Eye (tissue), 1 donor: ENCODE results near the gene NUDT17.

ENCODE experiments used
- DNase-seq: peaks from one replicate; pipeline ENCODE4 v3.0.0-alpha.2; 2015

Gene NUDT17

GRCh38 chr1:145849356-145850160 lies 4.1 kb downstream of the NUDT17 start:
- no peak for DNase-seq

DNA sequence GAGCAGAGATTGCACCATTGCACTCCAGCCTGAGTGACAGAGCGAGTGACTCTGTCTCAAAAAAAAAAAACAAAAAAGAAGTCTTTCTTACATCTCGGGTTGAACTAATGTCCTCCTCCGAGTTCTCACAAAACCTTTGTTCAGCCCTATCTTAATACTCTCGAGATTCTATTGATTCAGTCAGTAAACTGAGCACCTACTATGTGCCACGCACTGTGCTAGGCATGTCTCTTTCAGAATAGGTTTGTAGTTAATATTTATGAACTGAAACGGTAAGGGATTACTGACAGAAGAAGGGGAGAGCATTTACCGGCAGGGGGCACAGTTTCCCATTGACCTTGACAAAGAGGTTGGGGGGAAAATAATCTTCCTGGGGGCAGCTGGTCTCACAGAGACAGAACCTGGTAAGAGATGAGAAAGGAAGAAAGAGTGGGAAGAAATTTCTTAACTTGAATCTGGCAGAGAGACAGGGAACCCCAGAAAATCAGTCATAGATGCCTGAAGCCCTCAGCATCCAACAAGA lies 10.1 kb downstream of the NUDT17 start:
- no peak for DNase-seq

GRCh38 chr1:145857170-145857569 lies 11.7 kb downstream of the NUDT17 start:
- no peak for DNase-seq

DNA sequence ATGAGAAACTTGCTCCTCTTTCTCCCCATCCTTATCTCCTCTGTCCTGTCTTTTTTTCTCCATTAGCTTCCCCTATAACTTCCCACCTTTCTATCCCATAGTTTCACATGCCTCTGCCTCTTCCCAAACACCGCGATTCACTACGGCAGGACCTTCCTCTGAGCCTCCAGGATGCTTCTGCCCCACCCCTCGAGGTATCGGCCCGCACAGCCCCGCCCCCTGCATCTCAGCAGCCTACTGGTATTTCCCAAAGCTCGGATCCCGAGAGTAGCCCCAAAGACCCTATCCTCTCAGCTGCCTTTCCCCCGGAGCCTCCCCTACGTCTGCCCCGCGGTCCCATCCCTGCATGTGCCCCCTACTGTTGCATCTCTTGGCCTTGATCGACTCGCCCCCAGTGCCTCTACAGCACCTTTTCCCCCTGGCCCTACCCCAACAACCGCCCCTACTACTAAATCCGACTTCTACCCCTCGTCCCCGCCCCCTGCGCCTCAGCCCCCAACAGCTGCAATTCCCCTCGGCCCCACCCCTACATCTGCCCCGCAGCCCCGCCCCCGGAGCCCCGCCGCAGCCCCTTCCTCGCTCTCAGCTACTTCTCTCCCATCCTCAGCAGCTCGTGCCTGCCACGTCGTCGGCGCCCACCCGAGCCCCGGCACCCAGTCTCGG lies 12.9 kb downstream of the NUDT17 start:
- no peak for DNase-seq

DNA sequence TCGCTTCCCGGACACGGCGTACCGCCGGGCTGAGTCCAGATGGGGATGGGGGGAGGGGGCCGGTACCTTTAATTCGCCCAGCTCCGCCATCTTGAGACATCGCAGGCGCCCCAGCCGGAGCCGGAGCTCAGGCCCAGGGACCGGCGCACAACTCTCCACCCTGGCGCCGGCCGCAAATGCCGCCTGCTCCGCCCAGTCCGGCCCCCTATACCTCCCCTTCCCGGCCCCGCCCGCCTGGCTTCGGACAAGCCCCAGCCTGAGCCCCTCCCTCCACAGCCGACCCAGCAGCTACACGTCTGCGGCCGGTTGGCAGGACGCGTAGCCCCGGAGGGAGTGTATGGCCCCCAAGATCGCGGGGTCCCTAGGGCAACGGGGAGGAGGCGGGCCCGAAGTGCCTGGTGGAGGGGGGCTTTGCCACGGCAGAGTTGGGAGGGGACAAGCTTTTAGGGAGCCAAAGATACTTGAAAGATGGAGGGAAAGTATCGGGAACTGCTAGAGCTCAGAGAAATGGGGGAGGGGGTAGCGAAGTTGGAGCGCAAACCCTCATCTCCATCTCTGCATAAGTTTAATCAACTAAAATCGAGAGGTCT lies 13.6 kb downstream of the NUDT17 start, which contains the start of gene PIAS3:
Gene PIAS3, minus strand, starts transcription at position 181 of the 590 bp plus-strand sequence. Its CDS starts 91 bp downstream, at position 90.
- peak; percentile 97 for DNase-seq

GRCh38 chr1:145859491-145860023 lies 14.1 kb downstream of the NUDT17 start:
- DNase-seq = peak; percentile 93

- peak; percentile 30 for DNase-seq
Measured at GRCh38 chr1:145863282-145864018, 18.0 kb downstream of the NUDT17 start.

GRCh38 chr1:145868232-145868631 lies 22.8 kb downstream of the NUDT17 start:
- DNase-seq = no peak

- DNase-seq = peak; percentile 87
Measured at GRCh38 chr1:145871994-145872924, 26.8 kb downstream of the NUDT17 start.

GRCh38 chr1:145874646-145875045 lies 29.2 kb downstream of the NUDT17 start:
- DNase-seq = no peak

DNA sequence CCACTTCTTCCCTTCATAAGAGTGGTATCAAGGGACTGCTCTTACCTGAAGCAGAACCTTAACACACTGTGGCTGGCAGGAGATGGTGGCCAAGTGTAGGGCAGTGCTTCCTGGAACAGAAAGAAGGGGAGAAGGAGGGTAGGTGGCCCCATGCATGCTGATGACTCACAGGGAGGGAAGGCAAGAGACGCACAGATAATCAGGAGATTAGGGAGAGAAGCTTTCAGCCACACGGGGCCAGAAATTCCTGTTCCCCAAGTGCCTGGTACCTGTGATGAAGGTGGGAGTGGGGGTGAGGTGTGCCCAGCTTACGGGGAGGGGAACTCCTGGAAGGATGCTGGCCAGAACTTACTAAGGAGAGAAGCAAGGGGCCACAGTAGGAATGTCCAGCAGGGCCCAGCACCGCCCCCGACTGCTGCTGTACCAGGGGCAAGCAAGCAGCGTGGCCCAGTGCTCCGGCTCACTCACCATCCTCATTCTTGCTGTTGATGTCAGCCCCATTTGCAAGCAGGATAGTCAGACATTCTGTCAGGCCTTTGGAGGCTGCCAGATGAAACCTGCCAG lies 32.6 kb downstream of the NUDT17 start:
- no peak for DNase-seq

DNA sequence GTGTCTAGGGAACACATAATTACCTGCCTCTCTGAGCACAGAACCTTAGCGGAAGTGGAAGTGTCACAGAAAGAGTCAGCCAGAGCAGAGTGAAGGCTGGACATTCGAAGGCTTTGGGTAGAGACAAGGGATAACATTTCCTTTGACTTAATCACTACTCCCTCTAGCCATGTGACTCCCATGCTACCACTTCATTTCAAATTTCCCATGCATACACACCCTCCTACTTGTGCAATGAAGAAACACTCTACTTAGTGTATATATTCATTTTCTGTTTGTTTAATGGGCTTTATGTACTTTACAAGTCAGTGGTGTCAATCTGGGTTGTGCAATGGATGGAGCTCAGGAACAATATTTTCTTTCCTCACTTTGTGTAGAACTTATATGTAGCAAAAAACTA lies 33.3 kb downstream of the NUDT17 start:
- no peak for DNase-seq

- no peak for DNase-seq
Measured at GRCh38 chr1:145879775-145880174, 34.3 kb downstream of the NUDT17 start.

DNA sequence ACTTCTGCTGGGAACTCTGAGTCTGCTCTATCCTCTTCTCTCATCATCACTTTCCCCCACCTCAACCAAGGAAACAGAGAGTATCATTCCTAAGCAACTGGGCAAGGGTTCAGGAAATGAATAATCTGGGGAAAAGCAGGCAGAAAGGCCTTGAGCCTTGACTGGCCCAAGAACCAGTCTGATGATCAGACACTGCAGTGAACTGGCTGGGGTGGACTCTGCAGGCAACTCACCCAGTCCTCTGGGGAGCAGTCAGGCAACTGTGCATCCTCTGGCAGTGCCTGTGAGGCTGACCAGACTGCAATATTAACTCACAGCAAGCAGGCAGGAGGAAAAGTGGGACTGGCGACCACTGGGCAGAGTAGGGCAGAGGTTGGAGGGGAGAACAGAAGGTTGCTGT lies 39.2 kb downstream of the NUDT17 start:
- DNase-seq = no peak

- DNase-seq = peak; percentile 90
Measured at GRCh38 chr1:145885738-145886287, 40.4 kb downstream of the NUDT17 start, which contains the start of gene ANKRD35. Gene ANKRD35 (minus strand): TSS chr1:145885866. CDS start chr1:145885758, 108 bp downstream.

DNA sequence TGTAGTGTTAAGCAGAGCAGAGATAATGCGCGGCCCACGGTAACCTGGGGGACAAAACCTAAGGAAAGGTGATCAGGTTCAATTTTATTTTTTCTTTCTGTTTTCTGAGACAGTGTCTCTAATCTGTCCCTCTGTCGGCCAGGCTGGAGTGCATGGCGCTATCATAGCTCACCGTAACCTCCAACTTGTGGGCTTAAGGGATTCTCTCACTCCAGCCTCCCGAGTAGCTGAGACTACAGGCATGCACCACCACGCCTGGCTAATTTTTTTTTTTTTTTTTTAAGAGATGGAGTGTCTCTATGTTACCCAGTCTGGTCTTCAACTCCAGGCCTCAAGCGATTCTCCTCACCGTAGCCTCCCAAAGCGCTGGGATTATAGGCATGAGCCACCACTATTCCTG lies 41.0 kb downstream of the NUDT17 start:
- DNase-seq = no peak

DNA sequence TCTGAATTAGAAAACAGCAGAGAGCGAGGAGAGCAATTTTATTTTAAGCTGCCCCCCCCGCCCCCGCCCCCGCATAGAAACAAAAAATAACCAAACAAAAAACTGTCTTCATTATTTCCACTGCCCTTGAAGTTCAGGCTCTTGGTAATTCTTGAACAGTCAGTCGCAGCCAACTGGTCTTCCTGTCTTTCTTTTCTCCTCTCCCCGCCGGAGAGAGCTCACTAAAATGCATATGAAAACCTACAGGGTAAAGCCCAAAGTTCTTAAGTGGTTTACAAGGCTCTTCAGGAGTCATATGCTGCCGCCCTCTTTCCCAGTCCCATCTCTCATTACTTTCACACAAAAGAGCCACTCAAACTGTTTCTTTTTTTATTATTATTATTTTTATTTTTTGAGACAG lies 41.4 kb downstream of the NUDT17 start:
- no peak for DNase-seq

DNA sequence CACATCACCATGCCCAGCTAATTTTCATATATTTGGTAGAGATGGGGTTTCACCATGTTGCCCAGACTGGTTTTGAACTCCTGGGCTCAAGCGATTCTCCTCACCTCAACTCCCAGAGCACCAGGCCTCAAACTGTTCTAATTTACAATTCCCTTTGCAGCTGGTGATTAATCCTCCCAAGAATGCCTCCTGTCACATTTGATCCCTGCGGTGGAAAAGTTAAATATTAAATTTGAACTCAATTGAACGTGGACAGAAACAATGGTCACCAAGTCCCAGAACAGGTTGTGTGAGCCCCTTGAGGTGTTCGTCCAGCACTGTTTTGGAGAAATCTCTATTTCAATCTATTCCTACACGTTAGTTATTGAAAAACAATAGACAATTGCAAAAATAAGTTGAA lies 42.2 kb downstream of the NUDT17 start:
- no peak for DNase-seq

GRCh38 chr1:145889722-145890121 lies 44.3 kb downstream of the NUDT17 start:
- DNase-seq = no peak

- DNase-seq = no peak
Measured at GRCh38 chr1:145891143-145891542, 45.7 kb downstream of the NUDT17 start.
